HG03439 (cell line): Measurements from ENCODE around the gene ADARB1.
"Not testable (repeated sequence)": the region's sequence is repeated elsewhere in the genome, so short reads cannot be mapped to it uniquely, and the experiment has no call there.

Experiments used
- ATAC-seq: cut with Tn5 transposase; IDR thresholded peaks from one replicate; pipeline ENCODE4 v1.9.1; 2021; ENCODE audit warnings: mild to moderate bottlenecking, moderate library complexity; ENCODE audit not compliant: unreplicated experiment

Gene ADARB1

GRCh38 chr21:45132841-45133573, 58.6 kb downstream of the ADARB1 start:
- ATAC-seq, result no peak

GRCh38 chr21:45133574-45134278, 59.3 kb downstream of the ADARB1 start:
- ATAC-seq, result not testable (repeated sequence)

DNA sequence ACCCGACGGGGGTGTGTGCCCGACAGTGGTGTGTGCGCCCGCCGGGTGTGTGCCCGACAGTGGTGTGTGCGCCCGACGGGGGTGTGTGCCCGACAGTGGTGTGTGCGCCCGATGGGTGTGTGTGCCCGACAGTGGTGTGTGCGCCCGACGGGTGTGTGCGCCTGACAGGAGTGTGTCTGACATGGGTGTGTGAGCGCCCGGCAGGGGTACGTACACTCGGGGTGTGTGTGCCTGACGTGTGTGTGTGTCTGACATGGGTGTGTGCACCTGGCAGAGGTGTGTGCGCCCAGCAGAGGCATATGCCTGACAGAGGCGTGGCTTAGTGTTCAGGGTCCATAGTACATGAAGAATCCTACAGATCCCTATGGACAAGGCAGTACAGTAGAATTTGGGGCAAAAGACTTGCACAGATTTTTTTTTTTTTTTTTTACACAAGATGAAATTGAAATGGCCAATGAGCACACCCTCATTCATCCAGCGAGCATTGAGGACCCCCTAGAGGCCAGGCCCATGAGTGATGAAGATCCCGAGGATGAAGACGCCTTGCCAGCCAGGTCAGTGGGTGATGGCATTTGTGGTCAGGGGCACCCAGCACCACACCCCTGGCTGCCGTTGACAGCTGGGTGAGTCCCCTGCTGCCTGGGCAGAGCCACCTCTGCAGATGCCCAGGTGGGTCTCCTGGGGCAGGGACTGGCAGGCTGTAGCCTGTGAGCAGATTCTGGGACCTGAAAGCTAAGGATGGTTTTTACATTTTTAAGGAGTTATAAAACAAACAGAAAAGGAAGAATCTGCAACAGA, 60.1 kb downstream of the ADARB1 start:
- no peak for ATAC-seq

GRCh38 chr21:45135122-45135521, 60.7 kb downstream of the ADARB1 start:
- ATAC-seq, result no peak

DNA sequence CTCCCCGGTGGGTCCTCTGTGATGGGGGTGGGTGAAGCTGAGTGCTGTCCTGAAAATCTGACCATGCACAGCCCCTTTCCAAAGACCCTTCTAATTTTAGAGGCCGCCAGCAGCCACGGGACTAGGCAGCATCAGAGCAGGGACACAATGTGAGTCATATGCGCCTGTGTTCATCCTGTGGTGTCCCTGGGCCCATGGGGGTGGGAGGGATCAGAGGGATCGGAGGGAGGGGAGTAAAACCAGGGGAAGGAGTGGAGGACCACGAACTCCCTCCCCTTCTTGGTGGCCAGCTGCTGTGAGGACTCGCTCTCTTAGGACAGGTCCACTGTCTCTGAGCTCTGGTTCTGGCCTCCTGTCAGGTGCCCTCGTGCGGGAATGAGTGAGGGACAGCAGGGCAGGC, 61.5 kb downstream of the ADARB1 start:
- ATAC-seq, result no peak

DNA sequence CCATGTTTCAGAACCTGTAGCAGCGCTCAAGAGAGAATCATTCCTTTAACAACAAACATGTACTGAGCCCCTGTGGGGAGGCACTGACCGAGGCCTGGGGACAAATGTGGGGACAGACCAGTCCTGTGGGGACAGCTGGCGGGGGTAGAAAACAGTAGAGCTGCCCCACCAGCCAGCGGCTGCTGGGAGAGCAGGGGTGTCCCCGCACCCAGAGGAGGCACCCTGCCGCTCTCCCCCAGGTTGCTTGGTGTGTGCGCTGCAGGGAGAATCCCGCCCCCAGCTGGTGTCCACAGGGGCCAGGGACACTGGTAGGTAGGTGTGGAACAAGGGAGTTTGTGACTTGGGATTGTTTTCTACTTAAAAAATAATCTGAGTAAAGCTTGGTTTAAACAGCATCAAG, 62.1 kb downstream of the ADARB1 start:
- ATAC-seq, result no peak

DNA sequence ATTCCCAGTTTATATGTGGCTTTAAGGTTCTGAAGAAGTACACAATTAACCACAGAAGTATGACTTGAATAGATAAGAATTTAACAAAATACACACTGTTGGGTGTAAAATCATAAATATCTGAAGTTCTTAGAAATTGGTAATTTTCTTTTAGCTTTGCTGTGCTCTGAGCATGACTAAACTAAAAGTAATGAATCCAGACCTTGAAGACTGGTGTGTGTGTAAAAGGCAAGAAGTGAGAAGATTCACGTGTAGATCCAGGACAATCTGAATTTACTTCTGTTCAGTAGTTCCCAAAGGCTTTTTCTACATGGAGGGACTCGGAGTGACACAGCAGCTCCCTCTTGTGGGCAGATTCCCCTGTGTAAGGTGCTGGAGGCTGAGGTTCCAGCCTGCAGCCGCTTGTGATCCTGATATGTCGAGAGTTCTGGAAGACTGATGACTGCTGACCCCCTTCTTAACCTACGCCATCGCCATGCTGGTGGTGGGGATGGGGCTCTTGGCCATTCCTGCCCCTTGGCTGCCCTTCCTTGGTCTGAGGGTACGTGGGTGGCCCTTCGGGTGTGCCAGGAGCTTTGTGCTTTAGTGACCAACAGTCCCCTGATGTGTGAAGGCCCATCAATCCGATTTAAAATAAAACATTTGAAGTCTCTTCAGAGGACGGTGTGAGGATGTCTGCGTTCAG, 62.7 kb downstream of the ADARB1 start:
- ATAC-seq, result no peak

GRCh38 chr21:45137612-45137937, 63.2 kb downstream of the ADARB1 start:
- ATAC-seq, result no peak

- no peak for ATAC-seq
Observed at GRCh38 chr21:45138199-45139002, 64.0 kb downstream of the ADARB1 start.

DNA sequence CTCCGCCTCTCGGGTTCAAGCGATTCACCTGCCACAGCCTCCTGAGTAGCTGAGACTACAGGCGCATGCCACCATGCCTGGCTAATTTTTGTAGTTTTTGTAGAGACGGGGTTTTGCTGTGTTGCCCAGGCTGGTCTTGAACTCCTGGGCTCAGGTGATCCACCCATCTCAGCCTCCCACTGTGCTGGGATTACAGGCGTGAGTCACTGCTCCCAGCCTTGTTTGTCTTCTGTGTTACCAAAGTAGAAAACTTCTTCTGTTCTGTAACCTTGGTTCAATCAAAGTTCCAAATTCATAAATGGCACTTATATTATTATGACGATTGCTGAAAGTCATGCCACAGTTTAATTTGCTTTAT, 64.6 kb downstream of the ADARB1 start:
- not testable (repeated sequence) for ATAC-seq

GRCh38 chr21:45139473-45139872, 65.1 kb downstream of the ADARB1 start:
- ATAC-seq, result no peak

DNA sequence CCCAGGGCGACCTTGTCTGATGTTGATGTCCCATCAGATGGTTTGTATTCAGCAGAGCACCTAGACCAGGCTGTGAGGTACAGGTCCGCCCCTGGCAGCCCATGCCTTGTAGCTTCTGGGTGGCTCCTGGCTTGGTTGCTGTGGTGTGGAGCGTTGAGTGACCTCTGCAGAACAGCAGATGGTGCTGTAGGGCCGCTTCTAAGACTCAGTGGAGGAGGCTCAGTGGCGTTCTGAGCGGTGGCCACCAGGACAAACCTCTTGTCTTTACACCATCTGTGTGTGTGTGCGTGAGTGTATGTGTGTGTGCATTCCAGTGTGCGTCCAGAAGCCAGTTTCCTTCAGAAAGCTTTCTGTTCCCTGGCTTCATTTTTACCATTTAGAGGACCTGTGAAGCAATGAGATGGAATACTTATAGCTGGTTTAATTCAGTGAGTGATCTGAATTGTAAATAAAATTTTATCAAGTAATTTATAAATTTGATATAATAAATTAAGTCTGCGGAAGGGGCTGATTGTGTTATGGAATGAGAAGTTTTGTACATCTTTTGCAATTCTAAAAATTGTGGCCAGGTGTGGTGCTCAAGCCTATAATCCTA, 66.1 kb downstream of the ADARB1 start:
- no peak for ATAC-seq

- ATAC-seq, result not testable (repeated sequence)
Observed at GRCh38 chr21:45140944-45141343, 66.6 kb downstream of the ADARB1 start.

GRCh38 chr21:45141507-45141906, 67.1 kb downstream of the ADARB1 start:
- ATAC-seq, result no peak

DNA sequence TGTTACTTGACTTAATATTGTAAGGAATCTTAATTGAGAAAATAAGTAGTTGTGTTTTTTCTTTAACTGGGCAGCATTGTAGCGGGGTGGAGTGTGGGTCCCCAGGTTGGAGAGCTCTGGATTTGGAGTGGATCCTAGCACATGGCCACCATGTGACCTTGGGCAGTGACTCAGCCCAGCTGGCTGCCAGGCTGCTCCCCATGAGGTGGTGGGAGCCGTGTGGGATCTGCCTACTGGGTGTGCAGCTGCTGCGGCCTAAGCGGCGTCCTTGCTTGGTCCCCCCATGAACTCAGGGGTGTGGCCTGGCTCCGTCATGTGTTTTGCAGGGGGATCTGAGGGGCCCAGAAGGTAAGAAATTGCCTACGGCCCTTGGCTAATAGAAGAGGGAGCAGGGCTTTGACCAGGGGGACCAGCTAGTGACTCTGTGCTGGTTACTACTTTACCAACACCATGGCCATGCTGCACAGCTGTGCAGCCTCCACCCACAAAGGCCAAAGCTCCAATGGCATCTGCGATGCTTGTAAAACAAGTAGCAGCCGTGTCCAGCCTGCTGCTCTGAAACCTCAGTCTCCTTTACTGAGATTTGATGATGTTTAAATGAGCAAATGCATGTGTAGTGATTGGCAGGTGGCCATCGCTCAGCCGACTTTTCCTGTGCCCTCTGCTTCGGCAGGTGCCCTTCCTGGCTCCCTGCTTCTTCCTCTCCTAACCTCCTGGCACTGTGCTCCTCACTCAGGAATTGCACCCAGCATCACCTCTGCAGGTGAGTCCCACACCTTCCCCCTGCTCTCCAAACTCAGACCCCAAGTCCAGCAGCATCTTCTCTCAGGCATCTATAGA, 68.3 kb downstream of the ADARB1 start:
- ATAC-seq, result no peak

GRCh38 chr21:45143855-45144254, 69.5 kb downstream of the ADARB1 start:
- no peak for ATAC-seq

GRCh38 chr21:45145146-45145545, 70.8 kb downstream of the ADARB1 start:
- ATAC-seq, result no peak

GRCh38 chr21:45145846-45146245, 71.5 kb downstream of the ADARB1 start:
- not testable (repeated sequence) for ATAC-seq

- no peak for ATAC-seq
Observed at GRCh38 chr21:45146306-45146705, 71.9 kb downstream of the ADARB1 start.
